ENCODE data around the gene CACTIN. TPM values are rescaled to one million over a fixed set of nuclear protein-coding genes. Genes with fewer than 3 reads are reported as not detected.

CACTIN gene
- total and polyA plus RNA-seq, 2 of the 4 experiments (the other 2 are of a cell fraction): 10.8 to 19.5 TPM

DNA sequence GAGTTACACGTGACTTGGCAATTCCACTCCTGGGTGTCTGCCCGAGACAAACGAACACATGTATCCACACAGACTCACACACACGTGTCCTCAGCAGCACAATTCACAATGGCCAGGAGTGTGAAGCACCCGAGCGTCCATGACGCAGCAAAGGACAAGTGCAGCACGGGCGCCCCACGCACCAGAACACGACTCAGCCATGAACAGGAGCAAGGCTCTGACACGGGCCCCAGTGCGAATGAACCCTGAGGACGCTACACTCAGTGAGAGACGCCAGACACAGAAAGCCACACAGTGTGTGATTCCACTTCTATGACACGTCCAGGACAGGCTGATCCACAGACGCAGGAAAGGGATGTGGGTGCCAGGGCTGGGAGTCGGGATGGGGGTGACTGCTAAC is 37.2 kb upstream of the CACTIN start:
- Histone ChIP-seq H3K4ac (ENCODE audit: low read depth, low read length) (no peak overlapping the region), H4K91ac (ENCODE audit: insufficient read depth, low read depth, low read length) (no peak overlapping the region), H4K5ac (ENCODE audit: low read depth, low read length) (no peak overlapping the region), H2AK5ac (ENCODE audit: low read depth, low read length) (no peak overlapping the region), H3K14ac (replicated peaks; ENCODE audit: low read depth, low read length) (no peak overlapping the region), H2AFZ (replicated peaks; ENCODE audit: low read length, poor library complexity) (peak overlapping the region; percentile 21), H3K9me1 (ENCODE audit: insufficient read depth, low read length) (no peaks in the 10 kb centered on the region), H4K20me1 (ENCODE audit: insufficient read depth, low read length) (peaks cover 17% of the 10 kb centered on the region), H2AK9ac (replicated peaks; ENCODE audit: low read depth, low read length, poor library complexity) (peak overlapping the region; percentile 28), H2BK5ac (ENCODE audit: low read depth, low read length, poor library complexity, severe bottlenecking) (no peak overlapping the region), H3K9me3 (ENCODE audit: control insufficient read depth, insufficient read depth, low read length) (no peaks in the 10 kb centered on the region), H3K4me1 (ENCODE audit: control insufficient read depth, insufficient read depth, low read length) (no peaks in the 10 kb centered on the region), H3K27me3 (ENCODE audit: control insufficient read depth, insufficient read depth, low read length) (no peaks in the 10 kb centered on the region), H3K23ac (ENCODE audit: low read depth, low read length) (no peak overlapping the region), H4K8ac (ENCODE audit: low read depth in 2 of 2, low read length in 2 of 2) (no peak overlapping the region), H3K79me1 (ENCODE audit: low read depth in 1 of 2, low read length in 2 of 2) (peaks cover 6 to 22% of the 10 kb centered on the region in 2 experiments), H3K4me2 (ENCODE audit: low read depth, low read length) (no peak overlapping the region), H3K36me3 (ENCODE audit: control insufficient read depth, insufficient read depth, low read length) (peaks cover 45% of the 10 kb centered on the region), H3K4me3 (ENCODE audit: insufficient read depth, low read depth, low read length) (no peak overlapping the region), H3K27ac (ENCODE audit: insufficient read depth, low read length) (no peak overlapping the region), H3K56ac (ENCODE audit: extremely low read depth, insufficient read depth, low read length) (no peak overlapping the region), H3K9ac (ENCODE audit: low read depth, low read length) (no peak overlapping the region), H2BK20ac (ENCODE audit: low read depth, low read length) (no peak overlapping the region), H3K18ac (ENCODE audit: low read depth, low read length) (no peak overlapping the region), H2BK15ac (ENCODE audit: low read depth, low read length) (no peak overlapping the region), H2BK120ac (ENCODE audit: low read depth, low read length) (no peak overlapping the region)
- no peak for ATAC-seq (ENCODE audit: low read depth)
- no peak for TF ChIP-seq SMC3 (IDR thresholded peaks at IDR 0.05; ENCODE audit: low read depth, low read length)
- TF ChIP-seq RFX5 (IDR thresholded peaks at IDR 0.05; ENCODE audit: low read depth, low read length): no peak
- no peak for TF ChIP-seq CEBPB (IDR thresholded peaks at IDR 0.05; ENCODE audit: low read depth, low read length)
- TF ChIP-seq MAFK (IDR thresholded peaks at IDR 0.05; ENCODE audit: low read depth, low read length): no peak
- no peak for TF ChIP-seq POLR2A (IDR thresholded peaks at IDR 0.05; ENCODE audit: low read depth, low read length)
- TF ChIP-seq RCOR1 (IDR thresholded peaks at IDR 0.05; ENCODE audit: insufficient replicate concordance, low read length): no peak
- TF ChIP-seq, protein P1, sequence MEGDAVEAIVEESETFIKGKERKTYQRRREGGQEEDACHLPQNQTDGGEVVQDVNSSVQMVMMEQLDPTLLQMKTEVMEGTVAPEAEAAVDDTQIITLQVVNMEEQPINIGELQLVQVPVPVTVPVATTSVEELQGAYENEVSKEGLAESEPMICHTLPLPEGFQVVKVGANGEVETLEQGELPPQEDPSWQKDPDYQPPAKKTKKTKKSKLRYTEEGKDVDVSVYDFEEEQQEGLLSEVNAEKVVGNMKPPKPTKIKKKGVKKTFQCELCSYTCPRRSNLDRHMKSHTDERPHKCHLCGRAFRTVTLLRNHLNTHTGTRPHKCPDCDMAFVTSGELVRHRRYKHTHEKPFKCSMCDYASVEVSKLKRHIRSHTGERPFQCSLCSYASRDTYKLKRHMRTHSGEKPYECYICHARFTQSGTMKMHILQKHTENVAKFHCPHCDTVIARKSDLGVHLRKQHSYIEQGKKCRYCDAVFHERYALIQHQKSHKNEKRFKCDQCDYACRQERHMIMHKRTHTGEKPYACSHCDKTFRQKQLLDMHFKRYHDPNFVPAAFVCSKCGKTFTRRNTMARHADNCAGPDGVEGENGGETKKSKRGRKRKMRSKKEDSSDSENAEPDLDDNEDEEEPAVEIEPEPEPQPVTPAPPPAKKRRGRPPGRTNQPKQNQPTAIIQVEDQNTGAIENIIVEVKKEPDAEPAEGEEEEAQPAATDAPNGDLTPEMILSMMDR (conservative IDR thresholded peaks at IDR 0.05; ENCODE audit: low read depth, low read length): no peak
- no peak for TF ChIP-seq MXI1 (IDR thresholded peaks at IDR 0.05; ENCODE audit: borderline replicate concordance, low read depth, low read length)
- TF ChIP-seq NFE2L2 (IDR thresholded peaks at IDR 0.05; ENCODE audit: low read depth, low read length): no peak
- TF ChIP-seq FOS (IDR thresholded peaks at IDR 0.05; ENCODE audit: low read depth, low read length): no peak
- TF ChIP-seq BHLHE40 (IDR thresholded peaks at IDR 0.05; ENCODE audit: low read depth, low read length): no peak
- TF ChIP-seq CHD1 (IDR thresholded peaks at IDR 0.05; ENCODE audit: low read depth, low read length): no peak
- TF ChIP-seq RAD21 (IDR thresholded peaks at IDR 0.05; ENCODE audit: low read length): no peak
- TF ChIP-seq, protein P2, sequence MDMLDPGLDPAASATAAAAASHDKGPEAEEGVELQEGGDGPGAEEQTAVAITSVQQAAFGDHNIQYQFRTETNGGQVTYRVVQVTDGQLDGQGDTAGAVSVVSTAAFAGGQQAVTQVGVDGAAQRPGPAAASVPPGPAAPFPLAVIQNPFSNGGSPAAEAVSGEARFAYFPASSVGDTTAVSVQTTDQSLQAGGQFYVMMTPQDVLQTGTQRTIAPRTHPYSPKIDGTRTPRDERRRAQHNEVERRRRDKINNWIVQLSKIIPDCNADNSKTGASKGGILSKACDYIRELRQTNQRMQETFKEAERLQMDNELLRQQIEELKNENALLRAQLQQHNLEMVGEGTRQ (IDR thresholded peaks at IDR 0.05; ENCODE audit: low read depth, low read length): no peak
- TF ChIP-seq, protein P3, sequence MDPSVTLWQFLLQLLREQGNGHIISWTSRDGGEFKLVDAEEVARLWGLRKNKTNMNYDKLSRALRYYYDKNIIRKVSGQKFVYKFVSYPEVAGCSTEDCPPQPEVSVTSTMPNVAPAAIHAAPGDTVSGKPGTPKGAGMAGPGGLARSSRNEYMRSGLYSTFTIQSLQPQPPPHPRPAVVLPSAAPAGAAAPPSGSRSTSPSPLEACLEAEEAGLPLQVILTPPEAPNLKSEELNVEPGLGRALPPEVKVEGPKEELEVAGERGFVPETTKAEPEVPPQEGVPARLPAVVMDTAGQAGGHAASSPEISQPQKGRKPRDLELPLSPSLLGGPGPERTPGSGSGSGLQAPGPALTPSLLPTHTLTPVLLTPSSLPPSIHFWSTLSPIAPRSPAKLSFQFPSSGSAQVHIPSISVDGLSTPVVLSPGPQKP (IDR thresholded peaks at IDR 0.05; ENCODE audit: borderline replicate concordance, low read depth, low read length): no peak
- no peak for TF ChIP-seq MAZ (IDR thresholded peaks at IDR 0.05; ENCODE audit: borderline replicate concordance, low read depth, low read length)
- CTCF ChIA-PET: no interaction called here
- no peak for DNase-seq
- intact Hi-C loops (cut with micrococcal nuclease) (loop anchor here (10.0 kb wide), 1 partner anchor 541 kb away; no protein-coding TSS in a partner anchor), in situ Hi-C loops (cut with MboI; ENCODE audit: low sequenced_read_pairs) (no loop called here), dilution Hi-C loops (cut with HindIII; ENCODE audit: low sequenced_read_pairs, unreplicated experiment) (no loop called here)
- WGBS, 2 experiments (ENCODE audit: extremely low coverage in 2 of 2, insufficient read length in 1 of 2): 94% methylated on average over 6 of the region's 18 CpGs; no CpG with 5 or more reads in 1 of the 2 experiments
- no TSS peak for BruUV-seq (replicated peaks)
- POLR2A ChIA-PET (ENCODE audit: unreplicated experiment): no interaction called here

Measured in IMR-90 (cell line).